HG02759 (cell line): ENCODE measurements around the gene PPM1H.
A peak's percentile ranks its signal among the peaks of the same experiment; 100 is the strongest.

ENCODE experiments used
- ATAC-seq: cut with Tn5 transposase; IDR thresholded peaks from one replicate; pipeline ENCODE4 v1.9.1; 2021; ENCODE audit warnings: mild to moderate bottlenecking, moderate library complexity; ENCODE audit not compliant: unreplicated experiment

PPM1H gene

GRCh38 chr12:62802321-62802720 is 132.6 kb downstream of the PPM1H start:
- ATAC-seq: no peak

- no peak for ATAC-seq
Observed at GRCh38 chr12:62801796-62802195, 133.2 kb downstream of the PPM1H start.

DNA sequence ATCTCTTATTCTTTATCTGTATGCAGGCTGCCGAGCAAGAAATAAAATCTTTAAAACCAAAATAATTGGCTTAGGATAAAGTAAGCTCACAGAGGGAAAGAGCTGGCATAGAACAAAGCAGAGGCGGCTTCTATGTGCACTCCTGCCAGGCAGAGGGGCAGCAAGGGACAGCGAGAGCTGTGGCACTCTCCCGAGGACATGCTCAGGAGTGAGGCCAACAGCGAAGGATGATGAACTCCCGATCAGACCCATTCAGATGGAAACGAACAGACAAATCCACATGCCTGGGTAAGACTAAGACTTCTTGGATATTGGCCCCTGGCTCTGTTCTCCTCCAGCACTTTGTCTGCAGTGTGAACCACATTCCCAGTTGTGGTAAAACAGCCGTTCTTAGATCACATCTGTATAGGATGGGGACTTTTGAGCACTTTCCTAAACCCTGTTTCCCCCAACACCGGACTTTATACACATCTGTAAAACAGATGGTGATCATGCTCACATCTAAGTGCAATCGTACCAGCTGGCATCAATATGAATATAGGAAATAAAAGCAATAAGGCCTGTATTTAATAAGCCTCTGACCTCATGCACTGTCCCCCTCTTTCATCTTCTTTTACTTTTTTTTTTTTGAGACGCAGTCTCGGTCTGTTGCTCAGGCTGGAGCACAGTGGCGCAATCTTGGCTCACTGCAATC is 134.1 kb downstream of the PPM1H start:
- no peak for ATAC-seq

DNA sequence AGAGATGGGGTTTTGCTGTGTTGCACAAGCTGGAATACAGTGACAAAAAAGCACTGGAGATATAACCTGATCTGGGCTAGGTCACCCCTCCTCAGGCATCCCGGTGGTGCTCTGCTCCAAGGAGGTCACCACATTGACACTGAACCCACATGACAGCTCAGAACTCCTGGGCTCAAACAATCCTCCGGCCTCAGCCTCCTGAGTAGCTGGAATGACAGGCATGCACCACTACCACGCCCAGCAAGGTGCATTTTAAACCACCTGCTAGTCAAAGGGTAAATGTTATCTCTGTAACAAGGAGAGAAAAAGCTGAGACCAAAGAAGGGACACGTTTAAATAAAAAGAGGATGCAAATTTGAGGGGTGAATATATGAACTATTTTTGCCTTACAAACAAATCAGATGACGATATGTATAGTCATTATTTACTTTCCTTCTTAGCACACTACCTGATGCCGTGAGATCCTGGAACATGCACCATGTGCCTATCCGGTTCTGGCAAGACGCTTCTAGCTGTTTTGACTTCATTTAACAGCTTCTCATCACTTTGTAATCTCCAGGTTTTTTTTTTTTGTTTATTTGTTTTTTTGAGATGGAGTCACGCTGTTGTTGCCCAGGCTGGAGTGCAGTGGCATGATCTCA is 135.1 kb downstream of the PPM1H start:
- ATAC-seq: peak; percentile 61

- ATAC-seq: peak; percentile 91
Observed at GRCh38 chr12:62799126-62799736, 135.7 kb downstream of the PPM1H start.

DNA sequence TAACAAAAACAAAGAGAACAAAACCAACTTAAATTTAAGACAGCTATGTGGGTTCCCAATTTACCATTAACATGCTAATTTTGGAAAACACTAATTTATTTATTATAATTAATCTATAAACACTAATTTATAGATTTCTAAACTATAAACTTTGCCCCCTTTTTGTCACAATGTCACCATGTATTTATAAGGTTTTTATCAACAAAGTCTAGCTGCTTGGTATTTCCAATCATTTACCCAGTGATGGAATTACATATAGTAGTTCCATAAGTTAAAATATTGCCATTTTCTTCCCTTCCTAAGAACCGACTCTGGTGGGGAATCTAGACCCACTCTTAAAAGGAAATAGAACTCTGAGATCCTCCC is 140.7 kb downstream of the PPM1H start:
- ATAC-seq: no peak

- peak; percentile 71 for ATAC-seq
Observed at GRCh38 chr12:62793256-62794217, 141.4 kb downstream of the PPM1H start.

GRCh38 chr12:62792236-62792870 is 142.6 kb downstream of the PPM1H start:
- no peak for ATAC-seq

DNA sequence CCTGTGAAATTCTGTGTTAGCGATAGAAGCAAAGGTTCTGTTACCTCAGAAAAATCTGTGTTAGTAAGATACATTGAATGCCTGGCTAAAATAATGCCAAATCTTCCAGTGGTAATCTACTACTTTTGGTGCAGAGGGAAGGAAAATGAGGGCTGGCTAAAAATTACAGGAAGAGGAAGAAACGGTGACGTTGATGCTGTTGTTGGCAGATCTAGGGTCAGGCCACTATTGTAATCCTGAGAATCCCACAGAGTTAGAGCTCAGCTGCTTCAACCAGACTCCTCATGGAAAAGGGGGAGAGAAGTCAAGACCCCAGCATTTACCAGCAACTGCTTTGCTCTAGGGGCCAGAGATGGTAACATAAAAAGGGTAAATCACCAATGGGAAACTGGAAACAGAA is 145.1 kb downstream of the PPM1H start:
- ATAC-seq: no peak

GRCh38 chr12:62787611-62788010 is 147.3 kb downstream of the PPM1H start:
- ATAC-seq: no peak

GRCh38 chr12:62787023-62787422 is 147.9 kb downstream of the PPM1H start:
- ATAC-seq: no peak

DNA sequence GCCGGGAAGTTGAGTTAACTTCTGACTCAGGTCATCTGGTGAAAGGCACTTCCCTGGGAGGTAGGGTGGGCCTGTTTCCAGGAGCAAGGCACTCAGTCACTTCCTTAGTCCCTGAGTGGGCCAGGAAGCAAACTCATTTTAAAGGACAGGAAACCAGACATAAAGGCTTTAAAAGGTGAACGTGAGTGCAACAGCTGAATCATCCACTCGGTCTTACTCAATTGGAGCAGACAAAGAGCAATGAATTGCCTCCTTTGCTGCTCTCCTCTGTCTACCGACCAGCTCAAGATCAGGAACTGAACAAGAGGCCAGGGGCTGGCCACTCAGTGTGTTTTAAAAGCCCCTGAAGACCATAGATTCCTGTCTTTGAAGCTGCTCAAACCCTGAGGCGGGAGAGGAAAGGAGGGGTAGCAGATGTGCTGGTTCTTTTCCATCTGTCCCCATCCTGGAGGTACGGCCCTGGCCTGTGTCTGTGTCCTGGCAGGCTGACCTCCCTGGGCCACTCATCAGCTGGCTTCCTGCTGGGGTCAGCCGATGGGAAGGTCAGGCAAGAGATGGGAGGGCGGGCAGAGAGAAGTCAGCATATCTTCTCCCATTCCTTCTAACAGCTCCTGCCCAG is 148.9 kb downstream of the PPM1H start:
- no peak for ATAC-seq

GRCh38 chr12:62784576-62784975 is 150.4 kb downstream of the PPM1H start:
- ATAC-seq: no peak

DNA sequence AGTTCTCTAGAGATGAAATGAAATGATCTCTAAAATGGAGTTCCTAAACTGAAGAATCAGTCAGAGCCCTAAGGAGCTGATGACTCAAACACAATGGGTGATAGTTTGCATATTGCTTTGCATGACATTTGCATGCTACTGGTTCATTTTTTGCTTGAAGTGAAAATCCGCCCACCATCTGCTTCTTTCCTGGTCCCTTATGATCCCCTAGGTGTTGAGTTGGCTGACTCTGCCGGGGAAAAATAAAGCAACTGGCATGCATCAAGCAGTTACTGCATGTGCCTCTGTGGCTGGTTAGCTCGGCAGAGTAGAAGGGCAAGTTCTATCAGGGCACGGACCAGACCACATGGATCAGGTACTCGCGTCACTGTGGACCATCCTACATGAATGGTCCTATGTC is 151.1 kb downstream of the PPM1H start:
- no peak for ATAC-seq

- ATAC-seq: no peak
Observed at GRCh38 chr12:62781136-62781880, 153.6 kb downstream of the PPM1H start.

GRCh38 chr12:62779488-62779887 is 155.5 kb downstream of the PPM1H start:
- ATAC-seq: no peak

DNA sequence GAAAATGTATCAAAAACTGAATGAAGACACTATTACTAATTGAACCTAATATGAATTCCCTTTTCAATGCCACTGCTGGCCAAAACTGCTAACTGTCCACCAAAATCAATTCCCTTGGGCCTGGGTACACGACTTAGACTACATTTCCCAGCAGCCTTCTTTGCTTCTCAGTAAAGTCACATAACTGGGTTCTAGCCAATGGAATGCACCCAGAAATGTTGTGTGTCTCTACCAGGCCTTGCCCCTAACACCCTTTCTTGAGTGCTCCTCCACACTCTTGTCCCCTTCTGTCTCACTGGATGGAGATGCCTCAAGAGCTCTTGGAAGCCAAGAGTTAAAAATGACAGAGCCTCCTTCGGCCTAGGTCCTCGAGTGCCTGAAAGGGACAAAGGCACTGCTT is 156.8 kb downstream of the PPM1H start:
- ATAC-seq: no peak

GRCh38 chr12:62776997-62777396 is 158.0 kb downstream of the PPM1H start:
- ATAC-seq: no peak

DNA sequence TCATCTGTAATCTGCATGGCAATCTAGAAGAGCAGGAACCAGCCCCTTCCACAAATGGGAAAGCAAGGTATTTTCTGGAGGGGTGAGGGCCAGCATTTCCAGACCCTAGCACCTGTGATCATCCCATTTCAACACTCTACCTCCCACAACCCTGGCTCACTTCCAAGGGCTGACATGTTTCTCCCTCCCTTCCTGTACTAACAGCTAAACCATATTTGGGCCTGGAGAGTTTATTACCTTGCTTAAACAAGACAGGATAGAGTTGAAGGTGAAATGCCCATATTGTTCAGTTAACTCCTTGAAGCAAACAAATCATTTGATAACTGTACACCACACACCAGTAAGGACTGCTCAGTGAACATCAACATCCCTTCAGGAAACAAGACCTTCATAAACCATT is 158.4 kb downstream of the PPM1H start:
- ATAC-seq: no peak

- no peak for ATAC-seq
Observed at GRCh38 chr12:62774794-62775193, 160.2 kb downstream of the PPM1H start.
